ENCODE results near the gene RPUSD1. TPM values are rescaled to one million over a fixed set of nuclear protein-coding genes. Genes with fewer than 3 reads are reported as not detected.
A peak's percentile ranks its signal among the peaks of the same experiment; 100 is the strongest.

The RPUSD1 gene
- total and polyA plus RNA-seq, 3 donors from 2014 or later: 11.4 to 24.0 (median 18.6) TPM

DNA sequence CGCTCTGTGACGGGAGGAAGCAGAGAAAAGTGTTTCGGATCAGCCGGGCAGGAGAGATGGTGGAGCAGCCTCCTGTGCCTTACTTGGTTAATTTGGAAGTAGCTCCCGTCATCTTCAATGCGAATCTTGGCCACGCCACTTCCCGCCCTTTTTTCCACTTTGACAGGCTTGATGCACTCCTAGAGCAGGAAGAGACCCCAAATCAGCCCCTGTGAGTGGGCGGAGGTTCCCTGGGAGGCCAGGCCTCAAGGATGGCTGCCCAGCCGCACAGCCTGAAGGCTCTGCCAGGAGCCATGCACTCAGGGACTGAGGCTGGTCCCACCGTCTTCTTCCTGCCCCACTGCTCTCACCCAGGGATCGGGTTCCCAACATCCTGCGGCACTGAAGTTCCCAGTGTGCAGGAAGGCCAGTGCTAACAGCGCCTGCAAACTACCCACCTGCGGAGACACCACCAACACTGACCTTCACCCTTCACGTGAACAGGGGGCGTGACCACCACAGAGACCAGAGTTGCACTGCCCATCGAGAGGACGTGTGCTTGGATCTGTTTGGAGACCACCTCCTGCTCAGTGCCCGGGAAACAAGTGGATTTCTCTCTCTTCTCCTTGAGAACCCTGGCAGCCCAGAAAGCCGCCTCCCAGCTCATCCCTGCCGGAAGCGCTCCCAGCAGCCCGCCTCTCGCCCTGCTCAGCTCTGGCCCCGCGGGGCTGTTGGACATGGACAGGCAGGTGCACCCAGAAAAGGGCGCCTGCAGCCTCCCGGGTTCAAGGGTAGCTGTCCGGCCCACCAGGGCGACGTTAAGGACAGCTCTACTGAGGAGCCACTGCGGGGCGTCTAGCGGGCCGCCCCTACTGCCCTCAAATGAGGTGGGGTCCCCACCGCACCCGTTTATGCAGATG, 48.4 kb downstream of the RPUSD1 start:
- Histone ChIP-seq H3K4me3 (peak overlapping the region; percentile 74 to 91), H3K27me3 (no peaks in the 10 kb centered on the region), H3K9me3 (no peaks in the 10 kb centered on the region), H3K36me3 (ENCODE audit: low read depth, missing control alignments) (no peaks in the 10 kb centered on the region), H3K27ac (no peak overlapping the region), H3K4me1 (peaks cover 14% of the 10 kb centered on the region)
- intact Hi-C loops (cut with DNase I; ENCODE audit: low total_unique reads): loop anchor here (2.0 kb wide), 1 partner anchor 57 kb away; no protein-coding TSS in a partner anchor
- 33 to 50% methylated on average over 10 to 38 of the region's 38 CpGs for whole genome bisulfite sequencing, 2 donors
- no peak for DNase-seq
- TF ChIP-seq, protein P1, sequence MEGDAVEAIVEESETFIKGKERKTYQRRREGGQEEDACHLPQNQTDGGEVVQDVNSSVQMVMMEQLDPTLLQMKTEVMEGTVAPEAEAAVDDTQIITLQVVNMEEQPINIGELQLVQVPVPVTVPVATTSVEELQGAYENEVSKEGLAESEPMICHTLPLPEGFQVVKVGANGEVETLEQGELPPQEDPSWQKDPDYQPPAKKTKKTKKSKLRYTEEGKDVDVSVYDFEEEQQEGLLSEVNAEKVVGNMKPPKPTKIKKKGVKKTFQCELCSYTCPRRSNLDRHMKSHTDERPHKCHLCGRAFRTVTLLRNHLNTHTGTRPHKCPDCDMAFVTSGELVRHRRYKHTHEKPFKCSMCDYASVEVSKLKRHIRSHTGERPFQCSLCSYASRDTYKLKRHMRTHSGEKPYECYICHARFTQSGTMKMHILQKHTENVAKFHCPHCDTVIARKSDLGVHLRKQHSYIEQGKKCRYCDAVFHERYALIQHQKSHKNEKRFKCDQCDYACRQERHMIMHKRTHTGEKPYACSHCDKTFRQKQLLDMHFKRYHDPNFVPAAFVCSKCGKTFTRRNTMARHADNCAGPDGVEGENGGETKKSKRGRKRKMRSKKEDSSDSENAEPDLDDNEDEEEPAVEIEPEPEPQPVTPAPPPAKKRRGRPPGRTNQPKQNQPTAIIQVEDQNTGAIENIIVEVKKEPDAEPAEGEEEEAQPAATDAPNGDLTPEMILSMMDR (IDR thresholded peaks at IDR 0.05): no peak
- TF ChIP-seq POLR2A (IDR thresholded peaks at IDR 0.05): no peak

DNA sequence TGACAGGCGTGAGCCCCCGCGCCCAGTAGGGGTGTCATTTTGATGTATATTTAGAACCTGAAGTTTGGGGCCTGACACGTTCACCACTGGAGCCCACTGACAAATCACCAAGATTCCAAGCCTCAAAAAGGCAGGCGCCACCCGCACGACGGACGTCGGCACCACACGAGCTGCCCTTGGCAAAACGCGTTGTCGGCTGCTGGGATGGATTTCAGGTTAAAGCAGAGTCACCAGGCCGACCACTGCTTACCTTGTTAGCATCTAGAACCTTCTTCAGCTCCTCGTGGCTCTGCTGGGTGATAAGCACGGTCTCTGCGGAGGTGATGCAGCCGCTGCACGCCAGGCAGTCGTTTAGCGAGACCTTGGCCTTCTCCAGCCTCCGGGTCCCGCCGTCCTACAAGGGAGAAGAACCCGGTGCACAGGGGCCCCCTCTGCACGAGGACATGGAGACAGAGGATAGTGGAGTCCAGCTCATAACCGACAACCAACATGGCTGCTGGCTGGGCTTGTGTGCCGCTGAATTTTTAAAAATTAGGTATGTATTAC, 51.2 kb downstream of the RPUSD1 start:
- no peaks in the 10 kb centered on the region for H3K9me3 ChIP-seq
- H3K4me3 ChIP-seq: no peak overlapping the region
- 96 to 97% methylated on average over 15 to 29 of the region's 29 CpGs for WGBS, 2 donors
- no peaks in the 10 kb centered on the region for H3K36me3 ChIP-seq (ENCODE audit: low read depth, missing control alignments)
- no peak overlapping the region for H3K27ac ChIP-seq
- no peak for TF ChIP-seq POLR2A (IDR thresholded peaks at IDR 0.05)
- TF ChIP-seq, protein P1 (IDR thresholded peaks at IDR 0.05): no peak
- H3K27me3 ChIP-seq: no peaks in the 10 kb centered on the region
- DNase-seq: no peak
- H3K4me1 ChIP-seq: peaks cover 14% of the 10 kb centered on the region
- intact Hi-C loops (cut with DNase I; ENCODE audit: low total_unique reads): no loop called here

DNA sequence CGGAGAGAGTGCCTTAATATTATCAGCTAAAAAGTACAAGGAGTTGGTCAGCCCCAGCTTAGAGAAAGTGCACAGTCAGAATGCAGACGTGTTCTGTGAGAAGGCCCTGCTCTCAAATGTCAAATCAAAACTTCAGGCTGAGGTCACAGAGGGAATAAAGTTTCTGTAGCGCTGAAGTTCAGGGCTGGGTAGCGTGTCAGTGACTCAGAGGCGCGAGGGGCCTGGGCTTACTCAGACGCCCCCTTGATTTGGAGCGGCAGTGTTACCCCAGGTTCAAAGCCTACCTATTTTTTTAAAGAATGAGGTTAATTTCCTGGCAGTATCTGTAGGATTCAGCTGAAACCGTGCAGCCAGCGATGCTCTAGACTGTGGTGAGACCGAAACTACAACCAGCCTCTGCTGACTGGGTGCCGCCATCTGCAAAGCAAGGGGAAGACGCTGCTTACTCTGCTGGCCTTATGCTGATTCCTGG, 52.2 kb downstream of the RPUSD1 start:
- peaks cover 9% of the 10 kb centered on the region for H3K4me1 ChIP-seq
- no peak overlapping the region for H3K27ac ChIP-seq
- intact Hi-C loops (cut with DNase I; ENCODE audit: low total_unique reads): no loop called here
- H3K9me3 ChIP-seq: no peaks in the 10 kb centered on the region
- H3K4me3 ChIP-seq: no peak overlapping the region
- H3K27me3 ChIP-seq: no peaks in the 10 kb centered on the region
- DNase-seq: no peak
- no peak for TF ChIP-seq POLR2A (IDR thresholded peaks at IDR 0.05)
- TF ChIP-seq, protein P1 (IDR thresholded peaks at IDR 0.05): no peak
- H3K36me3 ChIP-seq (ENCODE audit: low read depth, missing control alignments): no peaks in the 10 kb centered on the region
- 86 to 89% methylated on average over 13 of the region's 13 CpGs for WGBS, 2 donors

DNA sequence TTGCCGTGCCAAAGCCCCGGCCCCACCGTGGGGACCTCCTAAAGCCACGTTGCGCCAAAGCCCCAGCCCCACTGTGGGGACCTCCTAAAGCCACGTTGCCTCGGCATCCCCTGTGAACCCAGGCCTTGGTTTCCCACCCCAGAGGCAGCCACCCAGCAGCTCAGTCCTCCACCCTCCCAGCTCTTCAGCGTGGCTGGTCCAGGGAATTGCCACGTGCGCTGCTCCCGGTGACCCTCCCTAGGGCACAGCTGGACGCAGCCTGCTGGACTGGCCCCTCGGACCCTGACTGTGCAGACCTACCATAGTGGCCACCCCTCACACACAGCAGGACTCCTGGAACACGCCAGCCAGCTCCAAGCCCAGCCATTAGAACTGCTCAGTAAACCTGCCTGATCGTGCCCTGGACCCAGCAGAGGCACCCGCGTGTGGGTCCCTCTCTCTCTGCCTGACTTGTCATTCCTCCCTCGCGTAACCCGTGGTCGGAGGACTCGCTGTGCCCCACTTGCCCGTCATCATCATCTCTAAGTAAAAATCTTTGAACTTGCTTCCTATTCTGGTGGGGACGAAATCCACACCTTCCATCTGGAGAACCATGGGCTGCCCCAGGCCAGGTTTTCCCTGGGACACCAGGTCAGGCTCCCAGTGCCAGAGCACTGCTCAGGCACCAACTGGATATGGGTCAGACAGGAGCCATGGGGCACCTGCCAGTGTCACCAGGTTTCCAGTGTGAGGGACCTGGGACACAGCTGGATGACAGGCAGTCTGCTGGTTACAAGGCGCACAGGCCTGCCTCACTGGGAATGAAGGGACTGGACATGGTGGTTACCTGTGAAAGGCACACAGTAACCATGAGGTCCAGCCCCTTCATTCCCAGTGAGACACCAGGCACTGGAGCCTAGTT, 53.0 kb downstream of the RPUSD1 start:
- DNase-seq: no peak
- 96% methylated on average over 16 to 23 of the region's 25 CpGs for WGBS, 2 donors
- H3K9me3 ChIP-seq: no peaks in the 10 kb centered on the region
- no peak overlapping the region for H3K4me3 ChIP-seq
- H3K36me3 ChIP-seq (ENCODE audit: low read depth, missing control alignments): no peaks in the 10 kb centered on the region
- intact Hi-C loops (cut with DNase I; ENCODE audit: low total_unique reads): no loop called here
- peaks cover 7% of the 10 kb centered on the region for H3K4me1 ChIP-seq
- H3K27me3 ChIP-seq: no peaks in the 10 kb centered on the region
- TF ChIP-seq POLR2A (IDR thresholded peaks at IDR 0.05): no peak
- TF ChIP-seq, protein P1 (IDR thresholded peaks at IDR 0.05): no peak
- H3K27ac ChIP-seq: no peak overlapping the region

MicroRNAs encoded within 50 kb of the gene (microRNA counts, 767-probe panel; counts per million panel counts)
- 0 to 152 counts per million in 2 donors for microRNA hsa-miR-662

Small RNA genes lying within 50 kb of the gene (microRNA-seq; reads per million reads assigned to microRNA genes)
- 0 reads per million in 2 donors for gene MIR662 (ENCODE audit: borderline number of aligned reads in 2 of 2, borderline replicate concordance in 1 of 2)

Small RNA genes lying within 50 kb of the gene (small RNA-seq; reads per million reads assigned to genes)
- 0 reads per million in 2 donors for gene MIR662

Other genes with a start within 250 kb of the RPUSD1 start
- 1 to 10 TPM; 5.0 to 7.2 TPM for gene PRR35, start 228.0 kb downstream of the RPUSD1 start, total RNA-seq
- 1.7 TPM for gene PRR35, start 228.0 kb downstream of the RPUSD1 start, polyA plus RNA-seq (ENCODE audit: insufficient read depth, low read depth, low replicate concordance)
- 1 to 10 TPM; 4.5 TPM for gene NHLRC4, start 221.4 kb downstream of the RPUSD1 start, total RNA-seq
- 3.0 TPM for gene NHLRC4, start 221.4 kb downstream of the RPUSD1 start, polyA plus RNA-seq (ENCODE audit: insufficient read depth, low read depth, low replicate concordance)
- gene PIGQ, start 218.4 kb downstream of the RPUSD1 start, total RNA-seq: 100 to 1,000 TPM in 1 of 2 donors, 10 to 100 TPM in 1; 95.4 to 123 TPM
- gene PIGQ, start 218.4 kb downstream of the RPUSD1 start, polyA plus RNA-seq (ENCODE audit: insufficient read depth, low read depth, low replicate concordance): 80.5 TPM
- 10 to 100 TPM; 47.9 to 51.2 TPM for gene RAB40C, start 198.3 kb downstream of the RPUSD1 start, total RNA-seq
- 27.6 TPM for gene RAB40C, start 198.3 kb downstream of the RPUSD1 start, polyA plus RNA-seq (ENCODE audit: insufficient read depth, low read depth, low replicate concordance)
- 10 to 100 TPM in 1 of 2 donors, 1 to 10 TPM in 1; 3.5 to 10.5 TPM for gene WFIKKN1, start 157.4 kb downstream of the RPUSD1 start, total RNA-seq
- gene WFIKKN1, start 157.4 kb downstream of the RPUSD1 start, polyA plus RNA-seq (ENCODE audit: insufficient read depth, low read depth, low replicate concordance): 1.1 TPM
- 100 to 1,000 TPM; 161 to 185 TPM for gene METTL26, start 152.1 kb downstream of the RPUSD1 start, total RNA-seq
- 72.1 TPM for gene METTL26, start 152.1 kb downstream of the RPUSD1 start, polyA plus RNA-seq (ENCODE audit: insufficient read depth, low read depth, low replicate concordance)
- gene MCRIP2, start 146.6 kb downstream of the RPUSD1 start, total RNA-seq: 100 to 1,000 TPM in 1 of 2 donors, 10 to 100 TPM in 1; 83.1 to 134 TPM
- 78.2 TPM for gene MCRIP2, start 146.6 kb downstream of the RPUSD1 start, polyA plus RNA-seq (ENCODE audit: insufficient read depth, low read depth, low replicate concordance)
- 100 to 1,000 TPM; 155 to 195 TPM for gene WDR90, start 139.0 kb downstream of the RPUSD1 start, total RNA-seq
- 102 TPM for gene WDR90, start 139.0 kb downstream of the RPUSD1 start, polyA plus RNA-seq (ENCODE audit: insufficient read depth, low read depth, low replicate concordance)
- 100 to 1,000 TPM; 157 to 176 TPM for gene RHOT2, start 120.2 kb downstream of the RPUSD1 start, total RNA-seq
- gene RHOT2, start 120.2 kb downstream of the RPUSD1 start, polyA plus RNA-seq (ENCODE audit: insufficient read depth, low read depth, low replicate concordance): 77.7 TPM
- gene RHBDL1, start 112.7 kb downstream of the RPUSD1 start, total RNA-seq: 1 to 10 TPM; 8.5 to 9.8 TPM
- gene RHBDL1, start 112.7 kb downstream of the RPUSD1 start, polyA plus RNA-seq (ENCODE audit: insufficient read depth, low read depth, low replicate concordance): 2.1 TPM
- 100 to 1,000 TPM; 126 to 160 TPM for gene STUB1, start 108.0 kb downstream of the RPUSD1 start, total RNA-seq
- 93.3 TPM for gene STUB1, start 108.0 kb downstream of the RPUSD1 start, polyA plus RNA-seq (ENCODE audit: insufficient read depth, low read depth, low replicate concordance)
- 100 to 1,000 TPM in 1 of 2 donors, 10 to 100 TPM in 1; 84.2 to 101 TPM for gene JMJD8, start 104.0 kb downstream of the RPUSD1 start, total RNA-seq
- 95.5 TPM for gene JMJD8, start 104.0 kb downstream of the RPUSD1 start, polyA plus RNA-seq (ENCODE audit: insufficient read depth, low read depth, low replicate concordance)
- 10 to 100 TPM; 33.9 to 39.1 TPM for gene WDR24, start 98.0 kb downstream of the RPUSD1 start, total RNA-seq
- 21.4 TPM for gene WDR24, start 98.0 kb downstream of the RPUSD1 start, polyA plus RNA-seq (ENCODE audit: insufficient read depth, low read depth, low replicate concordance)
- gene FBXL16, start 82.6 kb downstream of the RPUSD1 start, total RNA-seq: 10 to 100 TPM; 15.8 to 16.1 TPM
- gene FBXL16, start 82.6 kb downstream of the RPUSD1 start, polyA plus RNA-seq (ENCODE audit: insufficient read depth, low read depth, low replicate concordance): 23.4 TPM
- 10 to 100 TPM; 34.9 to 50.6 TPM for gene METRN, start 73.3 kb downstream of the RPUSD1 start, total RNA-seq
- gene METRN, start 73.3 kb downstream of the RPUSD1 start, polyA plus RNA-seq (ENCODE audit: insufficient read depth, low read depth, low replicate concordance): 21.0 TPM
- gene ANTKMT, start 67.2 kb downstream of the RPUSD1 start, total RNA-seq: 100 to 1,000 TPM in 1 of 2 donors, 10 to 100 TPM in 1; 81.1 to 108 TPM
- gene ANTKMT, start 67.2 kb downstream of the RPUSD1 start, polyA plus RNA-seq (ENCODE audit: insufficient read depth, low read depth, low replicate concordance): 68.5 TPM
- gene CCDC78, start 61.9 kb downstream of the RPUSD1 start, total RNA-seq: 1 to 10 TPM; 3.2 to 6.1 TPM
- gene CCDC78, start 61.9 kb downstream of the RPUSD1 start, polyA plus RNA-seq (ENCODE audit: insufficient read depth, low read depth, low replicate concordance): 5.7 TPM
- 10 to 100 TPM in 1 of 2 donors, 1 to 10 TPM in 1; 9.9 to 13.7 TPM for gene HAGHL, start 61.3 kb downstream of the RPUSD1 start, total RNA-seq
- gene HAGHL, start 61.3 kb downstream of the RPUSD1 start, polyA plus RNA-seq (ENCODE audit: insufficient read depth, low read depth, low replicate concordance): 7.2 TPM
- gene CIAO3, start 47.4 kb downstream of the RPUSD1 start, total RNA-seq: 10 to 100 TPM; 58.0 to 59.0 TPM
- 28.9 TPM for gene CIAO3, start 47.4 kb downstream of the RPUSD1 start, polyA plus RNA-seq (ENCODE audit: insufficient read depth, low read depth, low replicate concordance)
- gene MSLN, start 27.6 kb downstream of the RPUSD1 start, total RNA-seq: 1 to 10 TPM; 1.5 to 2.8 TPM
- 18.5 TPM for gene MSLN, start 27.6 kb downstream of the RPUSD1 start, polyA plus RNA-seq (ENCODE audit: insufficient read depth, low read depth, low replicate concordance)
- gene CHTF18, start 239 bp upstream of the RPUSD1 start, total RNA-seq: 10 to 100 TPM; 90.6 to 95.0 TPM
- 32.5 TPM for gene CHTF18, start 239 bp upstream of the RPUSD1 start, polyA plus RNA-seq (ENCODE audit: insufficient read depth, low read depth, low replicate concordance)
- not detected for gene GNG13, start 12.4 kb upstream of the RPUSD1 start, total RNA-seq
- gene GNG13, start 12.4 kb upstream of the RPUSD1 start, polyA plus RNA-seq (ENCODE audit: insufficient read depth, low read depth, low replicate concordance): not detected
- gene LMF1, start 182.6 kb upstream of the RPUSD1 start, total RNA-seq: 10 to 100 TPM; 66.6 to 83.4 TPM
- 12.5 TPM for gene LMF1, start 182.6 kb upstream of the RPUSD1 start, polyA plus RNA-seq (ENCODE audit: insufficient read depth, low read depth, low replicate concordance)
- 10 to 100 TPM; 11.2 to 19.6 TPM for gene SOX8, start 193.4 kb upstream of the RPUSD1 start, total RNA-seq
- 4.3 TPM for gene SOX8, start 193.4 kb upstream of the RPUSD1 start, polyA plus RNA-seq (ENCODE audit: insufficient read depth, low read depth, low replicate concordance)